Panc1 (cell line): ENCODE results near the gene LSM6.

Experiments used
- CTCF ChIP-seq: fragments of 450-650 bp; IDR thresholded peaks from 2 replicates; pipeline ENCODE4 v1.5.1; 2017; ENCODE audit warnings: mild to moderate bottlenecking
- POLR2AphosphoS5 ChIP-seq: IDR thresholded peaks from 2 replicates; pipeline ENCODE4 v1.6.1; 2012; ENCODE audit warnings: mild to moderate bottlenecking, low read depth, low read length, moderate library complexity
- REST ChIP-seq, 2 experiments: IDR thresholded peaks; 2 replicates each; pipeline ENCODE4 v1.6.1; 2011 to 2012; ENCODE audit warnings: low read depth in 2 of 2, control low read depth in 1 of 2, low read length in 1 of 2, mild to moderate bottlenecking in 1 of 2, moderate library complexity in 1 of 2; ENCODE audit not compliant: insufficient read depth in 1 of 2

DNA sequence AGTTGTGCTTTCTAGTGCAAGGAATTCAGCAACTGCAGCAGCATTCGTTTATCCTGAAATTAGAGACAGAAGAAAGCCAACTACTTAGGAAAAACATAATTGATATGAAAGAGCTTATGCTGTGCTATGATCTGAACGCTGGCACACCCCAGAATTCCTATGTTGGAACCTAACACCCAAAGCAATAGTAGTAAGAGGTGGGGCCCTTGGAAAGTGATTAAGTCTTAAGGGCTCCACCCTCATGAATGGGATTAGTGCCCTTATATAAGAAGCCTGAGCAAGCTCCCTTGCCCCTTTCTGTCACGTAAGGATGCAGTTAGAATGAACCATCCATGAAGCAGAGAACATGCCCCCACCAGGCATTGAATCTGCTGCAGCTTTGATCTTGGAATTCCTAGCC lies 5.4 kb upstream of the LSM6 start:
- TF ChIP-seq CTCF (no peak), POLR2AphosphoS5 (no peak), REST (IDR thresholded peaks at IDR 0.05; ENCODE audit: insufficient read depth in 1 of 2, low read depth in 2 of 2, low read length in 1 of 2) (no peak)
